ENCODE data around the gene SERPINA9.
"Not testable (repeated sequence)": the region's sequence is repeated elsewhere in the genome, so short reads cannot be mapped to it uniquely, and the experiment has no call there.

Gene SERPINA9

DNA sequence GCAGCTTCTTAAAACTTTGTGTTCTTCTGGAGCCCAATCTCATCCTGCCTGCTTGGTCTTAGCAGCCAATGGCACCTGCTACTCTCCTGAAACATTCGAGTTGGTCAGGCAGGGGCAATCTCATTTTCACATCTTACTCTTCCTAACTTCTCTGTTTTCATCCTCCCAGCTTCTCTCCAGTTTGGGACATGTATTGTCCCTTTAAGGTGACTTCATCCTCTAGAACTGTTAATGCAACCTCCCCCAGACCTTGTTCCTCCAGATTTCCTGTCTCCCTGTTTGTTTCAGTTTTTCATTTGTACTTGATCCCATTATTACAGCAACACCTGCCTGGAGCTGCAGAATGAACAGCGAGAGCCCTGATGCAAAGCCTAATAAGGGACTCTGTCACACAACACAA, 54.7 kb downstream of the SERPINA9 start:
- no peak for DNase-seq

- DNase-seq: not testable (repeated sequence)
Observed at GRCh38 chr14:94417497-94418205, 58.3 kb downstream of the SERPINA9 start.
